Ascending aorta (tissue), 2 donors: Measurements from ENCODE around the gene RFX4. TPM values are rescaled to one million over a fixed set of nuclear protein-coding genes. Genes with fewer than 3 reads are reported as not detected.

ENCODE experiments used
- DNase-seq, 2 donors: peaks; one replicate each; pipeline ENCODE4 v3.0.0-alpha.2; 2019; ENCODE audit warnings: low spot score in 2 of 2
- H3K27ac ChIP-seq, 2 donors: fragments of 200-600 bp; sonication (generic); one replicate each; pipeline ENCODE4 v1.5.1; 2016 to 2017; ENCODE audit warnings: mild to moderate bottlenecking in 1 of 2
- H3K27me3 ChIP-seq: fragments of 200-600 bp; sonication (generic); one replicate; pipeline ENCODE4 v1.5.1; 2017
- H3K36me3 ChIP-seq, 2 donors: fragments of 200-600 bp; sonication (generic); one replicate each; pipeline ENCODE4 v1.5.1; 2016
- H3K4me1 ChIP-seq, 2 donors: fragments of 200-600 bp; sonication (generic); one replicate each; pipeline ENCODE4 v1.5.1; 2016 to 2017; ENCODE audit warnings: mild to moderate bottlenecking in 1 of 2
- H3K4me3 ChIP-seq, 2 donors: fragments of 200-600 bp; sonication (generic); one replicate each; pipeline ENCODE4 v1.5.1; 2016 to 2017; ENCODE audit warnings: mild to moderate bottlenecking in 1 of 2
- H3K9me3 ChIP-seq, 2 donors: fragments of 200-600 bp; sonication (generic); one replicate each; pipeline ENCODE4 v1.5.1; 2016
- intact Hi-C: fragments of 100-400 bp; cut with DNase I; formaldehyde crosslinking; loops from one replicate; pipeline ENCODE4 v1.15.1; 2023
- total RNA-seq: library from RNA; depleted of rRNA; stranded (reverse); fragments of >200 nt; gene quantifications from one replicate; pipeline ENCODE4 v1.1.0, GENCODE V29; 2016
- TF ChIP-seq, protein P1 (sequence below), 3 experiments: fragments of 200-600 bp in 2 of 3; fragments of 450-650 bp in 1 of 3; sonication (generic) in 2 of 3; IDR thresholded peaks; one replicate each; pipeline ENCODE4 v1.5.1; 2016 to 2019; ENCODE audit warnings: antibody characterized with exemption in 3 of 3, mild to moderate bottlenecking in 1 of 3, moderate library complexity in 1 of 3

Gene RFX4
- total RNA-seq, 1 donor from 2014 or later: not detected

DNA sequence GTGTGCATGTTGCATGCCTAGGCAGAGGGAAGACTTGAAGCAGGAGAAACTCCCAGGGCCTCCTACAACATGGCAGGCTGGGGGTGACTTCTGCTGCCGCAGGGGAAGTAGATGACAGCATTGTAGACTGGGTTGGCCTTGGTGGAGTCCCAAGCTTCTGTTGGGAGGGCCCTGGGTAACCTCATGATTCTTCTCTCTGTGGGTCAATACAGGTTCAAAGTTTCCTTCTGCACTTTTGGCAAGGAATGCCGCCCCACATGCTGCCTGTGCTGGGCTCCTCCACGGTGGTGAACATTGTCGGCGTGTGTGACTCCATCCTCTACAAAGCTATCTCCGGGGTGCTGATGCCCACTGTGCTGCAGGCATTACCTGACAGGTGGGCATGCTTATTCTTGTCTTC, 113.3 kb downstream of the RFX4 start:
- no peak overlapping the region for H3K4me3 ChIP-seq
- H3K9me3 ChIP-seq: peaks cover 0 to 5% of the 10 kb centered on the region in 2 donors
- H3K36me3 ChIP-seq: no peaks in the 10 kb centered on the region
- no peaks in the 10 kb centered on the region for H3K27me3 ChIP-seq
- intact Hi-C loops: no loop called here
- H3K27ac ChIP-seq: no peak overlapping the region
- TF ChIP-seq, protein P1, sequence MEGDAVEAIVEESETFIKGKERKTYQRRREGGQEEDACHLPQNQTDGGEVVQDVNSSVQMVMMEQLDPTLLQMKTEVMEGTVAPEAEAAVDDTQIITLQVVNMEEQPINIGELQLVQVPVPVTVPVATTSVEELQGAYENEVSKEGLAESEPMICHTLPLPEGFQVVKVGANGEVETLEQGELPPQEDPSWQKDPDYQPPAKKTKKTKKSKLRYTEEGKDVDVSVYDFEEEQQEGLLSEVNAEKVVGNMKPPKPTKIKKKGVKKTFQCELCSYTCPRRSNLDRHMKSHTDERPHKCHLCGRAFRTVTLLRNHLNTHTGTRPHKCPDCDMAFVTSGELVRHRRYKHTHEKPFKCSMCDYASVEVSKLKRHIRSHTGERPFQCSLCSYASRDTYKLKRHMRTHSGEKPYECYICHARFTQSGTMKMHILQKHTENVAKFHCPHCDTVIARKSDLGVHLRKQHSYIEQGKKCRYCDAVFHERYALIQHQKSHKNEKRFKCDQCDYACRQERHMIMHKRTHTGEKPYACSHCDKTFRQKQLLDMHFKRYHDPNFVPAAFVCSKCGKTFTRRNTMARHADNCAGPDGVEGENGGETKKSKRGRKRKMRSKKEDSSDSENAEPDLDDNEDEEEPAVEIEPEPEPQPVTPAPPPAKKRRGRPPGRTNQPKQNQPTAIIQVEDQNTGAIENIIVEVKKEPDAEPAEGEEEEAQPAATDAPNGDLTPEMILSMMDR (IDR thresholded peaks at IDR 0.05): no peak
- no peaks in the 10 kb centered on the region for H3K4me1 ChIP-seq
- no peak for DNase-seq

DNA sequence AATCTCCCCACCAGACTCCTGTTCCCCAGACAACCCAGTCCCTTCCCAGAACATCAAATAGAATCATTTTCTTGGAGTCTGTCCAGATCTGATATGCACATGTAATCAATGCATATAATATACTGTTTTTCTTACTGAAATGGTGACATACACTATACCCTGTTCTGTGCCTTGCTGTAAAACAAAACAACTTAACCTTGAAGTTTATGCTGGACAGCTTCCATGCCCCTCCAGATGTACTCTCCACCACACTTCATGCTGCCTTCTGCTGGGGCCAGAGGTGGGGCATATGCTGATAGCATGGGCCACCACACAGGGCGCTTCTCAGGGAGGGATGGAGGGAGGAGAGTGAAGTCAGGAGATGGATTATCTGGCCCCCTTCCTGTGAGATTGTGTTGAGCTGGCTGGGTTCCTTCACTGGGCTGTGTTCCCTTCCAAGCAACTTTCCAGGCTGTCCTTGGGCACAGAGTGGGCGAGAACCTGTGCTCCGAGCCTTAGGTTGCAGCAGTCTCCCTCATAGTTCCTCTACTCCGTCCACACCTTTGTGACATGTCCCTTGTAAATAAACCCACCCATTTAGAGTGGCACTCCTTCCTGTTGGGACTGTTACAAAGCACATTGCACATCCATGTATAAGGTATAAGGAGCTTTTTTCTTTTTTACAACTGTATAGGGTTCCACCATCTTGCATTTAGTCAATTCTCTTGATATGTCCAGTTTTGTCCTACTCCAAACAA, 114.0 kb downstream of the RFX4 start:
- intact Hi-C loops: no loop called here
- TF ChIP-seq, protein P1 (IDR thresholded peaks at IDR 0.05): no peak

DNA sequence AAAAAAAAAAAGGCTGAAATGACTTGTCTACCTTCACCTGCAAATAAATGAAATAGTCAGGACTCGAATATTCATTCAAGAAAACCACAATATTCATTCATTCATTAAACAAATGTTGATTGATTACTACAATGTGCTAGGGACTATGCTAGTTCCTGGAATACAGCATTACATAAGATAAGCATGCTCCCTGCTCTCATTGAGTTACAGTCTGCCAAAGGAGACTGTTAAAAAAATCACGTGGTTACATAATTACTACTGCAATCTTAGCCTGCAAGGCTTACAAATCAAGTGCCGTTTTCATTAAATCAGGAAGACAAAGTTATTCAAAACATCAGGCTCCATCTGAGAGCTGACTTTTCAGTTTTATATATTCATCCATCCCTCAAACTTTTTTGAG, 121.3 kb downstream of the RFX4 start:
- Histone ChIP-seq H3K4me3 (no peak overlapping the region), H3K27me3 (no peaks in the 10 kb centered on the region), H3K4me1 (no peaks in the 10 kb centered on the region), H3K27ac (no peak overlapping the region), H3K9me3 (peaks cover 0 to 8% of the 10 kb centered on the region in 2 donors), H3K36me3 (no peaks in the 10 kb centered on the region)
- DNase-seq: no peak
- TF ChIP-seq, protein P1 (IDR thresholded peaks at IDR 0.05): no peak
- intact Hi-C loops: no loop called here

More for the DNA sequence above, 114.0 kb downstream of the RFX4 start:
- peaks cover 0 to 10% of the 10 kb centered on the region in 2 donors for H3K9me3 ChIP-seq
- H3K4me1 ChIP-seq: no peaks in the 10 kb centered on the region
- H3K27ac ChIP-seq: no peak overlapping the region
- no peaks in the 10 kb centered on the region for H3K27me3 ChIP-seq
- H3K36me3 ChIP-seq: no peaks in the 10 kb centered on the region
- H3K4me3 ChIP-seq: no peak overlapping the region
- no peak for DNase-seq

DNA sequence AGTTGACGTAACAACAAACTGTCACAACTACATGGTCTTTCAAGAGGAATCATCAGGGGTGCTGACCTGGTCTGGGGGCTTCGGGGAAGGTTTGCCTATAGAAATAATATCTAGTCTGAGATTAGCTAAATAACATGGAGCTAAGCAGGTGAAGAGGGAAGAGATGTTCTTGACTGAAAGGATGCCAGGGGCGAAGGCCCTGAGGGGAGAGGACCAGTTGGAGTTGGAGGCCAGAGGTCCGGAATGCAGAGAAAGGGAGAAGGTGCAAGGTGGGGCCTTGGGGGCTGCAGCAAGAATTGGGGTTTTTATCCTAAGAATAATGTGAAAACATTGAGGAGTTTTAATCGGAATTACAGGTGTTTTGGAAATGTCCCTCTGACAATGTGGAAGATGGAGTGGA, 123.2 kb downstream of the RFX4 start:
- Histone ChIP-seq H3K9me3 (peaks cover 0 to 6% of the 10 kb centered on the region in 2 donors), H3K36me3 (no peaks in the 10 kb centered on the region), H3K27me3 (no peaks in the 10 kb centered on the region), H3K4me1 (no peaks in the 10 kb centered on the region), H3K27ac (no peak overlapping the region), H3K4me3 (no peak overlapping the region)
- intact Hi-C loops: no loop called here
- TF ChIP-seq, protein P1 (IDR thresholded peaks at IDR 0.05): no peak
- DNase-seq: no peak

DNA sequence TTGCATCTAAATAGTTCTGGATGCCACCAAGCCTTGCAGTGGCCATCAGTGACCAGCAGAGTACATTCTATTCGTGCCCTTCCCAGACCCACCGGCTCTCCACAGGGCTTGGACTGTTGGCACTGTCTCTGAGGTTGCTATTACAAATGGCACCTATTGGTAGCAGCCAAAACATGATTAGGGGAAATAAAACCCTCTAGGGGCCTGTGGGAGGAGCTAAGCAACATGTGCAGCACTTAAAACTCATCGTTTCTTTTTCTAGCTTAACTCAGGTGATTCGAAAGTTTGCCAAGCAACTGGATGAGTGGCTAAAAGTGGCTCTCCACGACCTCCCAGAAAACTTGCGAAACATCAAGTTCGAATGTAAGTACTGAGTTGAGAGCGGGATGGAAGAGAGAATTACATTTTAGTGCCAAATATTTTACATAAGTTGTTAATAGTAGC, 126.3 kb downstream of the RFX4 start:
- Histone ChIP-seq H3K4me1 (no peaks in the 10 kb centered on the region), H3K9me3 (no peaks in the 10 kb centered on the region), H3K4me3 (no peak overlapping the region), H3K27ac (no peak overlapping the region), H3K27me3 (no peaks in the 10 kb centered on the region), H3K36me3 (no peaks in the 10 kb centered on the region)
- TF ChIP-seq, protein P1 (IDR thresholded peaks at IDR 0.05): no peak
- DNase-seq: no peak
- intact Hi-C loops: no loop called here
